ENCODE measurements around the gene PTPRM. TPM values are rescaled to one million over a fixed set of nuclear protein-coding genes. Genes with fewer than 3 reads are reported as not detected.
A peak's percentile ranks its signal among the peaks of the same experiment; 100 is the strongest.

PTPRM gene
- total RNA-seq, 1 donor from 2014 or later: 109 TPM

- DNase-seq: peak; percentile 72
Measured at GRCh38 chr18:7567474-7568425, 634 bp downstream of the PTPRM start.

GRCh38 chr18:7568426-7568825 lies 1.3 kb downstream of the PTPRM start:
- peak; percentile 72 for DNase-seq

- DNase-seq: no peak
Measured at GRCh38 chr18:7571626-7572025, 4.5 kb downstream of the PTPRM start.

GRCh38 chr18:7572822-7573221 lies 5.7 kb downstream of the PTPRM start:
- DNase-seq: no peak

GRCh38 chr18:7575465-7576028 lies 8.4 kb downstream of the PTPRM start:
- DNase-seq: no peak

GRCh38 chr18:7576077-7576476 lies 9.0 kb downstream of the PTPRM start:
- DNase-seq: no peak

- DNase-seq: no peak
Measured at GRCh38 chr18:7576685-7577084, 9.6 kb downstream of the PTPRM start.

GRCh38 chr18:7577706-7578105 lies 10.6 kb downstream of the PTPRM start:
- DNase-seq: peak; percentile 34

- DNase-seq: no peak
Measured at GRCh38 chr18:7579176-7579917, 12.2 kb downstream of the PTPRM start.

- no peak for DNase-seq
Measured at GRCh38 chr18:7579918-7580542, 12.9 kb downstream of the PTPRM start.

- no peak for DNase-seq
Measured at GRCh38 chr18:7584646-7585275, 17.6 kb downstream of the PTPRM start.

- no peak for DNase-seq
Measured at GRCh38 chr18:7585276-7585670, 18.2 kb downstream of the PTPRM start.

- DNase-seq: no peak
Measured at GRCh38 chr18:7586379-7586778, 19.3 kb downstream of the PTPRM start.

GRCh38 chr18:7590826-7591560 lies 23.9 kb downstream of the PTPRM start:
- no peak for DNase-seq

GRCh38 chr18:7592305-7593071 lies 25.4 kb downstream of the PTPRM start:
- no peak for DNase-seq

GRCh38 chr18:7593218-7593819 lies 26.2 kb downstream of the PTPRM start:
- DNase-seq: no peak

- no peak for DNase-seq
Measured at GRCh38 chr18:7596147-7596546, 29.0 kb downstream of the PTPRM start.

- DNase-seq: no peak
Measured at GRCh38 chr18:7597500-7597899, 30.4 kb downstream of the PTPRM start.

GRCh38 chr18:7598167-7599047 lies 31.3 kb downstream of the PTPRM start:
- DNase-seq: no peak

Measured in tongue (tissue), 2 donors.